Activated T-cell treated with anti-CD3 and anti-CD28 coated beads, Interleukin-2, amount 50 U/mL, for 24 hours (primary cell): ENCODE measurements around the gene KAT14.

ENCODE experiments used
- DNase-seq: peaks from one replicate; pipeline ENCODE4 v3.0.0-alpha.2; 2020
- H3K27ac Mint-ChIP-seq: 2 replicates; pipeline ENCODE4 v1.8.0; 2020; ENCODE audit warnings: mild to moderate bottlenecking, mixed read lengths
- H3K27me3 Mint-ChIP-seq: 2 replicates; pipeline ENCODE4 v1.8.0; 2020; ENCODE audit warnings: mixed read lengths
- H3K36me3 Mint-ChIP-seq: 2 replicates; pipeline ENCODE4 v1.8.0; 2020; ENCODE audit warnings: low read depth, mixed read lengths
- H3K4me1 Mint-ChIP-seq: 2 replicates; pipeline ENCODE4 v1.8.0; 2020; ENCODE audit warnings: low read depth, mixed read lengths
- H3K4me3 Mint-ChIP-seq: 2 replicates; pipeline ENCODE4 v1.8.0; 2020; ENCODE audit warnings: mild to moderate bottlenecking, moderate library complexity, mixed read lengths
- H3K9me3 Mint-ChIP-seq: 2 replicates; pipeline ENCODE4 v1.8.0; 2020; ENCODE audit warnings: mixed read lengths

KAT14 gene

GRCh38 chr20:18132663-18133062, 5.0 kb upstream of the KAT14 start:
- H3K4me3 Mint-ChIP-seq: no peak overlapping the region

GRCh38 chr20:18133962-18134361, 3.7 kb upstream of the KAT14 start:
- Mint-ChIP-seq H3K27me3 (no peaks in the 10 kb centered on the region), H3K4me1 (peaks cover 16% of the 10 kb centered on the region), H3K9me3 (no peaks in the 10 kb centered on the region), H3K27ac (no peak overlapping the region), H3K36me3 (peaks cover 12% of the 10 kb centered on the region), H3K4me3 (no peak overlapping the region)
- no peak for DNase-seq

More at GRCh38 chr20:18132663-18133062, 5.0 kb upstream of the KAT14 start:
- peaks cover 21% of the 10 kb centered on the region for H3K4me1 Mint-ChIP-seq
- H3K9me3 Mint-ChIP-seq: no peaks in the 10 kb centered on the region
- H3K36me3 Mint-ChIP-seq: peaks cover 3% of the 10 kb centered on the region
- no peak overlapping the region for H3K27ac Mint-ChIP-seq
- DNase-seq: no peak
- H3K27me3 Mint-ChIP-seq: no peaks in the 10 kb centered on the region

- Mint-ChIP-seq H3K4me3 (peak overlapping the region; percentile 89), H3K27me3 (no peaks in the 10 kb centered on the region), H3K4me1 (peaks cover 41% of the 10 kb centered on the region), H3K9me3 (no peaks in the 10 kb centered on the region), H3K27ac (peak overlapping the region; percentile 63), H3K36me3 (peaks cover 35% of the 10 kb centered on the region)
- no peak for DNase-seq
Measured at GRCh38 chr20:18138266-18138582, 561 bp downstream of the KAT14 start.

- DNase-seq: no peak
- H3K9me3 Mint-ChIP-seq: no peaks in the 10 kb centered on the region
Measured at GRCh38 chr20:18138639-18139583, 1.2 kb downstream of the KAT14 start.

GRCh38 chr20:18139832-18140231, 2.2 kb downstream of the KAT14 start:
- H3K27me3 Mint-ChIP-seq: no peaks in the 10 kb centered on the region
- no peak for DNase-seq
- peak overlapping the region; percentile 89 for H3K4me3 Mint-ChIP-seq
- H3K27ac Mint-ChIP-seq: peak overlapping the region; percentile 34
- no peaks in the 10 kb centered on the region for H3K9me3 Mint-ChIP-seq
- H3K4me1 Mint-ChIP-seq: peaks cover 42% of the 10 kb centered on the region
- H3K36me3 Mint-ChIP-seq: peaks cover 49% of the 10 kb centered on the region

More at GRCh38 chr20:18138639-18139583, 1.2 kb downstream of the KAT14 start:
- Mint-ChIP-seq H3K4me3 (peak overlapping the region; percentile 89), H3K4me1 (peaks cover 40% of the 10 kb centered on the region), H3K27ac (peak overlapping the region; percentile 63), H3K27me3 (no peaks in the 10 kb centered on the region), H3K36me3 (peaks cover 39% of the 10 kb centered on the region)

GRCh38 chr20:18144541-18145099, 7.0 kb downstream of the KAT14 start:
- Mint-ChIP-seq H3K27ac (no peak overlapping the region), H3K27me3 (no peaks in the 10 kb centered on the region), H3K4me1 (peaks cover 24% of the 10 kb centered on the region), H3K36me3 (peaks cover 69% of the 10 kb centered on the region), H3K9me3 (no peaks in the 10 kb centered on the region), H3K4me3 (no peak overlapping the region)
- no peak for DNase-seq

GRCh38 chr20:18154342-18154741, 16.7 kb downstream of the KAT14 start:
- H3K4me1 Mint-ChIP-seq: peaks cover 2% of the 10 kb centered on the region
- DNase-seq: no peak
- peaks cover 86% of the 10 kb centered on the region for H3K36me3 Mint-ChIP-seq
- H3K4me3 Mint-ChIP-seq: no peak overlapping the region
- no peaks in the 10 kb centered on the region for H3K9me3 Mint-ChIP-seq
- no peak overlapping the region for H3K27ac Mint-ChIP-seq
- H3K27me3 Mint-ChIP-seq: no peaks in the 10 kb centered on the region

GRCh38 chr20:18156045-18156444, 18.4 kb downstream of the KAT14 start:
- Mint-ChIP-seq H3K4me3 (no peak overlapping the region), H3K27ac (no peak overlapping the region), H3K4me1 (peaks cover 2% of the 10 kb centered on the region), H3K27me3 (no peaks in the 10 kb centered on the region), H3K36me3 (peaks cover 85% of the 10 kb centered on the region), H3K9me3 (no peaks in the 10 kb centered on the region)
- DNase-seq: no peak

- Mint-ChIP-seq H3K4me1 (peaks cover 40% of the 10 kb centered on the region), H3K9me3 (no peaks in the 10 kb centered on the region), H3K4me3 (no peak overlapping the region), H3K27me3 (no peaks in the 10 kb centered on the region), H3K27ac (peak overlapping the region; percentile 71), H3K36me3 (peaks cover 90% of the 10 kb centered on the region)
- no peak for DNase-seq
Measured at GRCh38 chr20:18164356-18164755, 26.7 kb downstream of the KAT14 start.

- DNase-seq: no peak
- Mint-ChIP-seq H3K4me1 (peaks cover 40% of the 10 kb centered on the region), H3K27ac (peak overlapping the region; percentile 77), H3K9me3 (no peaks in the 10 kb centered on the region), H3K4me3 (no peak overlapping the region), H3K36me3 (peaks cover 91% of the 10 kb centered on the region), H3K27me3 (no peaks in the 10 kb centered on the region)
Measured at GRCh38 chr20:18165553-18165952, 27.9 kb downstream of the KAT14 start.

- Mint-ChIP-seq H3K36me3 (peaks cover 91% of the 10 kb centered on the region), H3K4me3 (no peak overlapping the region), H3K27ac (peak overlapping the region; percentile 38), H3K9me3 (no peaks in the 10 kb centered on the region), H3K27me3 (no peaks in the 10 kb centered on the region), H3K4me1 (peaks cover 43% of the 10 kb centered on the region)
- no peak for DNase-seq
Measured at GRCh38 chr20:18166241-18166881, 28.7 kb downstream of the KAT14 start.

- H3K4me1 Mint-ChIP-seq: peaks cover 43% of the 10 kb centered on the region
- no peak for DNase-seq
- no peak overlapping the region for H3K27ac Mint-ChIP-seq
- peaks cover 91% of the 10 kb centered on the region for H3K36me3 Mint-ChIP-seq
- no peaks in the 10 kb centered on the region for H3K9me3 Mint-ChIP-seq
- no peak overlapping the region for H3K4me3 Mint-ChIP-seq
- H3K27me3 Mint-ChIP-seq: no peaks in the 10 kb centered on the region
Measured at GRCh38 chr20:18166950-18167349, 29.3 kb downstream of the KAT14 start.

GRCh38 chr20:18172379-18172778, 34.7 kb downstream of the KAT14 start:
- Mint-ChIP-seq H3K27me3 (no peaks in the 10 kb centered on the region), H3K4me3 (no peak overlapping the region), H3K9me3 (no peaks in the 10 kb centered on the region), H3K4me1 (peaks cover 26% of the 10 kb centered on the region), H3K36me3 (peaks cover 91% of the 10 kb centered on the region), H3K27ac (no peak overlapping the region)
- no peak for DNase-seq

GRCh38 chr20:18174906-18175683, 37.4 kb downstream of the KAT14 start:
- H3K4me3 Mint-ChIP-seq: no peak overlapping the region
- H3K9me3 Mint-ChIP-seq: peaks cover 8% of the 10 kb centered on the region
- no peak overlapping the region for H3K27ac Mint-ChIP-seq
- H3K36me3 Mint-ChIP-seq: peaks cover 93% of the 10 kb centered on the region
- H3K4me1 Mint-ChIP-seq: peaks cover 19% of the 10 kb centered on the region
- no peaks in the 10 kb centered on the region for H3K27me3 Mint-ChIP-seq
- DNase-seq: no peak
